D721Med (cell line): Measurements from ENCODE around the gene PRCP.
A peak's percentile ranks its signal among the peaks of the same experiment; 100 is the strongest.

Experiments used
- DNase-seq: peaks from one replicate; pipeline ENCODE4 v3.0.0; 2011; ENCODE audit warnings: low spot score; ENCODE audit not compliant: insufficient read length
- FAIRE-seq: peaks from 2 replicates; lab custom pipeline; 2011; peaks lifted over from hg19 to GRCh38; lab: Jason Lieb, UNC
- CTCF ChIP-seq: IDR thresholded peaks from 2 replicates; pipeline ENCODE4 v1.5.1; 2012; ENCODE audit warnings: mild to moderate bottlenecking, control low read depth; ENCODE audit not compliant: insufficient read depth; ENCODE audit errors: missing control alignments

Gene PRCP

GRCh38 chr11:82787981-82788380 is 112.2 kb downstream of the PRCP start:
- no peak for FAIRE-seq

GRCh38 chr11:82786836-82787235 is 113.4 kb downstream of the PRCP start:
- DNase-seq = no peak
- no peak for TF ChIP-seq CTCF
- FAIRE-seq = no peak

More at GRCh38 chr11:82787981-82788380, 112.2 kb downstream of the PRCP start:
- DNase-seq = no peak
- TF ChIP-seq CTCF = no peak

- no peak for TF ChIP-seq CTCF
- DNase-seq (no peak), FAIRE-seq (no peak)
These were observed 114.2 kb downstream of the PRCP start for GRCh38 chr11:82786001-82786400.

- TF ChIP-seq CTCF = no peak
- DNase-seq = no peak
- FAIRE-seq = no peak
These were observed 117.3 kb downstream of the PRCP start for GRCh38 chr11:82782825-82783374.

- no peak for TF ChIP-seq CTCF
- no peak for DNase-seq
These were observed 121.5 kb downstream of the PRCP start for GRCh38 chr11:82778776-82779175.

GRCh38 chr11:82776377-82776776 is 123.9 kb downstream of the PRCP start:
- DNase-seq = no peak
- FAIRE-seq = no peak
- TF ChIP-seq CTCF = no peak

More at GRCh38 chr11:82778776-82779175, 121.5 kb downstream of the PRCP start:
- no peak for FAIRE-seq

GRCh38 chr11:82775736-82776346 is 124.4 kb downstream of the PRCP start:
- FAIRE-seq (no peak), DNase-seq (no peak)
- peak; percentile 37 for TF ChIP-seq CTCF
